Measurements from ENCODE around the gene FANK1.
A peak's percentile ranks its signal among the peaks of the same experiment; 100 is the strongest.

The FANK1 gene

DNA sequence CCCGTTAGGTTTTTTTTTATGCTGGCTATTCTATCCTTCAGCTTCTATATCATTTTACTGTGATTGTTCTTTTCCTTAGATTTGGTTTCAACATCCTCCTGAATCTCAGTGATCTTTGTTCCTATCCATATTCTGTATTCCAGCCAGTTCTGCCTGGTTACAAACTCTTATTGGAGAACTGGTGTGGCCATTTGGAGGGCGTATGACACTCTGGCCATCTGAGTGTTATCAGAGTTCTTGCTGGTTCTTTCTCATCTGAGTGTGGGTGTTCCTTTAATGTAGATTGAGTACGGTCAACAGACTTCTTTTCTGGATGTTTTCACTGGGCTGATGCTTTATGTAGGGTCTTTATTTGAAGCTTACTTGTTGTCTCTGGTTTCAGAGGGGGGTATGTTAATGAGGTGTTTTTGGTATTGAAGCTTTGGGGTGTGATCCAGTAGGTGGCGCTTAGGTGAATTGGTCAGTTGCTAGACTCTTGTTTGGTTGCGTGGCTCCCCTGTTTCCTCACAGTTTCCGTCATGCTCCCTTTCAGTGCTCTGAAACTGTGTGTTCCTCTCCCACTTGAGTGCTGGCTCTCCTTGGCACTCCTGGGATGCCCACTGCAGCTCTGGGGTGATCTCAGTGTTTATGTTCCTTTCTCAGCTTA lies 80.7 kb downstream of the FANK1 start:
- Histone ChIP-seq H3K27ac (ENCODE audit: low read depth, low read length) (no peak overlapping the region), H4K12ac (ENCODE audit: low read depth, low read length) (no peak overlapping the region), H2BK5ac (ENCODE audit: low read depth, low read length, poor library complexity) (no peak overlapping the region), H3K23ac (ENCODE audit: low read length) (no peak overlapping the region), H3K27me3 (ENCODE audit: insufficient read depth, low read length) (no peaks in the 10 kb centered on the region), H3K14ac (ENCODE audit: low read length) (no peak overlapping the region), H3K9ac (ENCODE audit: low read length) (no peak overlapping the region), H2AFZ (ENCODE audit: insufficient read depth, low read length, poor library complexity) (no peak overlapping the region), H3K4me3 (ENCODE audit: low read depth, low read length) (no peak overlapping the region), H4K91ac (ENCODE audit: low read depth, low read length) (no peak overlapping the region), H2BK120ac (ENCODE audit: insufficient read depth, low read length, poor library complexity) (no peak overlapping the region), H3K18ac (ENCODE audit: low read length) (no peak overlapping the region), H2AK5ac (ENCODE audit: low read length) (no peak overlapping the region), H3K4ac (ENCODE audit: low read depth, low read length) (no peak overlapping the region), H3K36me3 (ENCODE audit: control insufficient read depth in 1 of 2, insufficient read depth in 2 of 2, low read length in 2 of 2) (no peaks in the 10 kb centered on the region), H3K9me3 (ENCODE audit: insufficient read depth, low read depth, low read length) (peaks cover 3% of the 10 kb centered on the region), H3K79me1 (ENCODE audit: low read length) (no peaks in the 10 kb centered on the region), H2BK12ac (ENCODE audit: low read length) (no peak overlapping the region), H3K4me2 (ENCODE audit: low read length) (no peak overlapping the region), H3K4me1 (ENCODE audit: control insufficient read depth in 1 of 2, insufficient read depth in 2 of 2, low read length in 2 of 2) (no peaks in the 10 kb centered on the region), H3K79me2 (ENCODE audit: control insufficient read depth, insufficient read depth, low read length, poor library complexity) (no peaks in the 10 kb centered on the region), H4K8ac (ENCODE audit: low read depth, low read length) (no peak overlapping the region)
- no peak for DNase-seq
- no CpG with 5 or more reads among the region's 6 CpGs for WGBS (ENCODE audit: extremely low coverage, insufficient coverage, insufficient read length)

GRCh38 chr10:125979976-125980375 lies 83.6 kb downstream of the FANK1 start:
- H3K23ac ChIP-seq (ENCODE audit: low read length), result no peak overlapping the region
- no peak overlapping the region for H3K14ac ChIP-seq (ENCODE audit: low read length)
- H4K8ac ChIP-seq (ENCODE audit: low read depth, low read length), result no peak overlapping the region
- no peak overlapping the region for H3K4me3 ChIP-seq (ENCODE audit: low read depth, low read length)
- H3K27me3 ChIP-seq (ENCODE audit: insufficient read depth, low read length), result no peaks in the 10 kb centered on the region
- no CpG with 5 or more reads among the region's 7 CpGs for WGBS (ENCODE audit: extremely low coverage, insufficient coverage, insufficient read length)
- no peak overlapping the region for H3K4me2 ChIP-seq (ENCODE audit: low read length)
- H2AK5ac ChIP-seq (ENCODE audit: low read length), result no peak overlapping the region
- no peak overlapping the region for H2BK5ac ChIP-seq (ENCODE audit: low read depth, low read length, poor library complexity)
- H2AFZ ChIP-seq (ENCODE audit: insufficient read depth, low read length, poor library complexity), result no peak overlapping the region
- no peaks in the 10 kb centered on the region for H3K36me3 ChIP-seq (ENCODE audit: control insufficient read depth in 1 of 2, insufficient read depth in 2 of 2, low read length in 2 of 2)
- H2BK120ac ChIP-seq (ENCODE audit: insufficient read depth, low read length, poor library complexity), result no peak overlapping the region
- H3K4ac ChIP-seq (ENCODE audit: low read depth, low read length), result no peak overlapping the region
- no peak overlapping the region for H3K18ac ChIP-seq (ENCODE audit: low read length)
- H4K91ac ChIP-seq (ENCODE audit: low read depth, low read length), result no peak overlapping the region
- H3K4me1 ChIP-seq (ENCODE audit: control insufficient read depth in 1 of 2, insufficient read depth in 2 of 2, low read length in 2 of 2), result peaks cover 0 to 6% of the 10 kb centered on the region in 2 experiments
- H3K79me2 ChIP-seq (ENCODE audit: control insufficient read depth, insufficient read depth, low read length, poor library complexity), result no peaks in the 10 kb centered on the region
- H3K9me3 ChIP-seq (ENCODE audit: insufficient read depth, low read depth, low read length), result no peaks in the 10 kb centered on the region
- no peak overlapping the region for H2BK12ac ChIP-seq (ENCODE audit: low read length)
- no peaks in the 10 kb centered on the region for H3K79me1 ChIP-seq (ENCODE audit: low read length)
- H3K27ac ChIP-seq (ENCODE audit: low read depth, low read length), result no peak overlapping the region
- no peak overlapping the region for H3K9ac ChIP-seq (ENCODE audit: low read length)
- DNase-seq, result no peak
- no peak overlapping the region for H4K12ac ChIP-seq (ENCODE audit: low read depth, low read length)

DNA sequence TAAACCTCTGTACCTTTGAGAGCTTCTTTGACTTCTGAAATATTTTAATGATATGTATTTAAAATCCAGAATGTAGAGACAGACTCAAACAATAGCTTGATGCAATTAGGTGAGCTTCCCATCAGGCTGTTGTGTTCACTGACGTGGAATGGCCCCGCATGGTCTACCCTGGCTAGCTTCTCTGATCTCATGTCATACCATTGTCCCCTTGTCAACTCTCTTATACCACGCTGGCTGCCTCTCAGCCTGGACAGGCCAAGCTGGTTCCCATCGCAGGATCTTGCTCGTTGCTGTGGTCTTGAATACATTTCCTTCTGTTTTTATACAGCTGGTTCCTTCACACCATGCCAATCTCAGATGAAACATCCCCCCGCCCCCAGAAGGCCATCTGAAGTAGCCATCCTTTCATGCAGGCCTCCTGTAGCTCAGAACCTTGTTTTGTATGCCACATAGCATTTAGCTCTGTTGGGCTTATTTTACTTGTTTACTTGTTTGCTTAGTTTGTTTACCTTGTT lies 84.2 kb downstream of the FANK1 start:
- Histone ChIP-seq H3K4me3 (ENCODE audit: low read depth, low read length) (no peak overlapping the region), H2BK5ac (ENCODE audit: low read depth, low read length, poor library complexity) (no peak overlapping the region), H2AFZ (ENCODE audit: insufficient read depth, low read length, poor library complexity) (no peak overlapping the region), H3K27me3 (ENCODE audit: insufficient read depth, low read length) (no peaks in the 10 kb centered on the region), H3K18ac (ENCODE audit: low read length) (no peak overlapping the region), H4K12ac (ENCODE audit: low read depth, low read length) (no peak overlapping the region), H3K4me1 (ENCODE audit: control insufficient read depth in 1 of 2, insufficient read depth in 2 of 2, low read length in 2 of 2) (peaks cover 0 to 6% of the 10 kb centered on the region in 2 experiments), H3K23ac (ENCODE audit: low read length) (no peak overlapping the region), H3K9ac (ENCODE audit: low read length) (no peak overlapping the region), H4K8ac (ENCODE audit: low read depth, low read length) (no peak overlapping the region), H3K27ac (ENCODE audit: low read depth, low read length) (no peak overlapping the region), H3K9me3 (ENCODE audit: insufficient read depth, low read depth, low read length) (no peaks in the 10 kb centered on the region), H2AK5ac (ENCODE audit: low read length) (no peak overlapping the region), H3K79me1 (ENCODE audit: low read length) (no peaks in the 10 kb centered on the region), H2BK12ac (ENCODE audit: low read length) (no peak overlapping the region), H3K14ac (ENCODE audit: low read length) (no peak overlapping the region), H3K79me2 (ENCODE audit: control insufficient read depth, insufficient read depth, low read length, poor library complexity) (no peaks in the 10 kb centered on the region), H4K91ac (ENCODE audit: low read depth, low read length) (no peak overlapping the region), H3K4ac (ENCODE audit: low read depth, low read length) (no peak overlapping the region), H3K4me2 (ENCODE audit: low read length) (no peak overlapping the region), H2BK120ac (ENCODE audit: insufficient read depth, low read length, poor library complexity) (no peak overlapping the region), H3K36me3 (ENCODE audit: control insufficient read depth in 1 of 2, insufficient read depth in 2 of 2, low read length in 2 of 2) (no peaks in the 10 kb centered on the region)
- no CpG with 5 or more reads among the region's 6 CpGs for WGBS (ENCODE audit: extremely low coverage, insufficient coverage, insufficient read length)
- DNase-seq, result peak in 1 of 2 donors; percentile 46

- Histone ChIP-seq H2AK5ac (ENCODE audit: low read length) (no peak overlapping the region), H3K9me3 (ENCODE audit: insufficient read depth, low read depth, low read length) (no peaks in the 10 kb centered on the region), H4K91ac (ENCODE audit: low read depth, low read length) (no peak overlapping the region), H2BK5ac (ENCODE audit: low read depth, low read length, poor library complexity) (no peak overlapping the region), H3K4me2 (ENCODE audit: low read length) (no peak overlapping the region), H3K79me1 (ENCODE audit: low read length) (no peaks in the 10 kb centered on the region), H2BK120ac (ENCODE audit: insufficient read depth, low read length, poor library complexity) (no peak overlapping the region), H3K27me3 (ENCODE audit: insufficient read depth, low read length) (no peaks in the 10 kb centered on the region), H3K36me3 (ENCODE audit: control insufficient read depth in 1 of 2, insufficient read depth in 2 of 2, low read length in 2 of 2) (no peaks in the 10 kb centered on the region), H3K4me3 (ENCODE audit: low read depth, low read length) (no peak overlapping the region), H3K79me2 (ENCODE audit: control insufficient read depth, insufficient read depth, low read length, poor library complexity) (no peaks in the 10 kb centered on the region), H4K8ac (ENCODE audit: low read depth, low read length) (no peak overlapping the region), H3K14ac (ENCODE audit: low read length) (no peak overlapping the region), H3K23ac (ENCODE audit: low read length) (no peak overlapping the region), H3K27ac (ENCODE audit: low read depth, low read length) (no peak overlapping the region), H3K18ac (ENCODE audit: low read length) (no peak overlapping the region), H3K9ac (ENCODE audit: low read length) (no peak overlapping the region), H4K12ac (ENCODE audit: low read depth, low read length) (no peak overlapping the region), H2BK12ac (ENCODE audit: low read length) (no peak overlapping the region), H2AFZ (ENCODE audit: insufficient read depth, low read length, poor library complexity) (no peak overlapping the region), H3K4me1 (ENCODE audit: control insufficient read depth in 1 of 2, insufficient read depth in 2 of 2, low read length in 2 of 2) (peaks cover 0 to 6% of the 10 kb centered on the region in 2 experiments), H3K4ac (ENCODE audit: low read depth, low read length) (no peak overlapping the region)
- no CpG with 5 or more reads among the region's 6 CpGs for WGBS (ENCODE audit: extremely low coverage, insufficient coverage, insufficient read length)
- DNase-seq, result peak; percentile 40 to 87
Measured at GRCh38 chr10:125982260-125982948, 86.0 kb downstream of the FANK1 start.

All from trophoblast cell (in vitro differentiated cells and primary cell).